IPS DF 6.9 (cell line): Measurements from ENCODE around the gene TMEM100.
"Not testable (repeated sequence)": the region's sequence is repeated elsewhere in the genome, so short reads cannot be mapped to it uniquely, and the experiment has no call there.

ENCODE experiments used
- DNase-seq: peaks from one replicate; pipeline ENCODE4 v3.0.0-alpha.2; 2013; ENCODE audit warnings: low read depth, low spot score
- H3K27ac ChIP-seq: one replicate; pipeline ENCODE4 v1.5.1; 2013; ENCODE audit warnings: low read length, control low read depth
- H3K27me3 ChIP-seq: 2 replicates; pipeline ENCODE4 v1.6.1; 2013; ENCODE audit warnings: mild to moderate bottlenecking, low read length; ENCODE audit not compliant: control insufficient read depth, insufficient read depth
- H3K36me3 ChIP-seq: 2 replicates; pipeline ENCODE4 v1.6.1; 2013; ENCODE audit warnings: low read length; ENCODE audit not compliant: control insufficient read depth, insufficient read depth
- H3K4me1 ChIP-seq: 2 replicates; pipeline ENCODE4 v1.6.1; 2013; ENCODE audit warnings: low read length; ENCODE audit not compliant: control insufficient read depth, insufficient read depth
- H3K4me3 ChIP-seq: 2 replicates; pipeline ENCODE4 v1.5.1; 2013; ENCODE audit warnings: mild to moderate bottlenecking, low read length
- H3K9me3 ChIP-seq: 2 replicates; pipeline ENCODE4 v1.6.1; 2013; ENCODE audit warnings: low read length, inconsistent platforms; ENCODE audit not compliant: control insufficient read depth, insufficient read depth
- WGBS: extraction: QIAGEN DNeasy Blood & Tissue Kit; methylation state at CpG from one replicate; pipeline ENCODE4 v1.1.7; 2013; ENCODE audit warnings: mixed read lengths, missing lambda C conversion rate; ENCODE audit not compliant: insufficient read length, insufficient coverage; 5-methylcytosine and 5-hydroxymethylcytosine counted together

Gene TMEM100

GRCh38 chr17:55688057-55688456 is 34.6 kb downstream of the TMEM100 start:
- WGBS = no CpG with 5 or more reads among the region's 3 CpGs
- Histone ChIP-seq H3K4me1 (no peaks in the 10 kb centered on the region), H3K36me3 (no peaks in the 10 kb centered on the region), H3K4me3 (no peak overlapping the region), H3K9me3 (peaks cover 2% of the 10 kb centered on the region; the same call in 1 of the 2 replicates), H3K27me3 (no peaks in the 10 kb centered on the region), H3K27ac (no peak overlapping the region)
- DNase-seq = no peak

GRCh38 chr17:55687037-55687436 is 35.6 kb downstream of the TMEM100 start:
- Histone ChIP-seq H3K4me3 (no peak overlapping the region), H3K27me3 (no peaks in the 10 kb centered on the region), H3K9me3 (peaks cover 2% of the 10 kb centered on the region; the same call in 1 of the 2 replicates), H3K27ac (no peak overlapping the region), H3K36me3 (no peaks in the 10 kb centered on the region), H3K4me1 (no peaks in the 10 kb centered on the region)
- no CpG with 5 or more reads among the region's 2 CpGs for WGBS
- DNase-seq = no peak

GRCh38 chr17:55683550-55684315 is 38.9 kb downstream of the TMEM100 start:
- Histone ChIP-seq H3K9me3 (peaks cover 2% of the 10 kb centered on the region; the same call in 1 of the 2 replicates), H3K4me1 (no peaks in the 10 kb centered on the region), H3K27ac (no peak overlapping the region), H3K36me3 (no peaks in the 10 kb centered on the region), H3K27me3 (no peaks in the 10 kb centered on the region), H3K4me3 (no peak overlapping the region)
- DNase-seq = no peak
- no CpG with 5 or more reads among the region's 4 CpGs for WGBS

- no peak for DNase-seq
- H3K36me3 ChIP-seq = no peaks in the 10 kb centered on the region
- no peak overlapping the region for H3K4me3 ChIP-seq
- no CpG with 5 or more reads among the region's 1 CpG for WGBS
- H3K9me3 ChIP-seq = no peaks in the 10 kb centered on the region
- H3K27me3 ChIP-seq = no peaks in the 10 kb centered on the region
- H3K4me1 ChIP-seq = no peaks in the 10 kb centered on the region
- no peak overlapping the region for H3K27ac ChIP-seq
Measured at GRCh38 chr17:55681342-55681700, 41.3 kb downstream of the TMEM100 start.

- Histone ChIP-seq H3K36me3 (no peaks in the 10 kb centered on the region), H3K4me3 (no peak overlapping the region), H3K4me1 (no peaks in the 10 kb centered on the region), H3K9me3 (no peaks in the 10 kb centered on the region), H3K27me3 (no peaks in the 10 kb centered on the region), H3K27ac (no peak overlapping the region)
- no peak for DNase-seq
- no CpG with 5 or more reads among the region's 4 CpGs for WGBS
Measured at GRCh38 chr17:55680686-55681341, 41.9 kb downstream of the TMEM100 start.

GRCh38 chr17:55677446-55677845 is 45.2 kb downstream of the TMEM100 start:
- H3K27me3 ChIP-seq = no peaks in the 10 kb centered on the region
- WGBS = no CpG with 5 or more reads among the region's 1 CpG
- H3K27ac ChIP-seq = no peak overlapping the region
- no peaks in the 10 kb centered on the region for H3K4me1 ChIP-seq
- DNase-seq = no peak
- H3K9me3 ChIP-seq = no peaks in the 10 kb centered on the region
- H3K4me3 ChIP-seq = no peak overlapping the region
- no peaks in the 10 kb centered on the region for H3K36me3 ChIP-seq

GRCh38 chr17:55676274-55676673 is 46.4 kb downstream of the TMEM100 start:
- no peaks in the 10 kb centered on the region for H3K4me1 ChIP-seq
- no peaks in the 10 kb centered on the region for H3K9me3 ChIP-seq
- H3K4me3 ChIP-seq = no peak overlapping the region
- WGBS = no CpG with 5 or more reads among the region's 1 CpG
- no peak for DNase-seq
- H3K27me3 ChIP-seq = no peaks in the 10 kb centered on the region
- no peak overlapping the region for H3K27ac ChIP-seq
- H3K36me3 ChIP-seq = no peaks in the 10 kb centered on the region

GRCh38 chr17:55673743-55674506 is 48.7 kb downstream of the TMEM100 start:
- Histone ChIP-seq H3K36me3 (no peaks in the 10 kb centered on the region), H3K27me3 (no peaks in the 10 kb centered on the region), H3K4me1 (no peaks in the 10 kb centered on the region), H3K27ac (no peak overlapping the region), H3K9me3 (no peaks in the 10 kb centered on the region), H3K4me3 (no peak overlapping the region)
- no peak for DNase-seq
- no CpG with 5 or more reads among the region's 3 CpGs for WGBS

- no peak for DNase-seq
- Histone ChIP-seq H3K4me1 (no peaks in the 10 kb centered on the region), H3K27ac (no peak overlapping the region), H3K27me3 (no peaks in the 10 kb centered on the region), H3K4me3 (no peak overlapping the region), H3K36me3 (no peaks in the 10 kb centered on the region), H3K9me3 (no peaks in the 10 kb centered on the region)
- no CpG with 5 or more reads among the region's 3 CpGs for WGBS
Measured at GRCh38 chr17:55672585-55673501, 49.8 kb downstream of the TMEM100 start.

GRCh38 chr17:55672010-55672409 is 50.7 kb downstream of the TMEM100 start:
- H3K27me3 ChIP-seq, H3K36me3 ChIP-seq, DNase-seq, H3K4me3 ChIP-seq, H3K4me1 ChIP-seq, H3K9me3 ChIP-seq, H3K27ac ChIP-seq: not testable (repeated sequence)
